GM21717 (cell line): ENCODE measurements around the gene SLC27A1.
"Not testable (repeated sequence)": the region's sequence is repeated elsewhere in the genome, so short reads cannot be mapped to it uniquely, and the experiment has no call there.

Experiments
- ATAC-seq: cut with Tn5 transposase; IDR thresholded peaks from one replicate; pipeline ENCODE4 v1.9.1; 2021; ENCODE audit warnings: mild to moderate bottlenecking, moderate library complexity; ENCODE audit not compliant: unreplicated experiment

Gene SLC27A1

DNA sequence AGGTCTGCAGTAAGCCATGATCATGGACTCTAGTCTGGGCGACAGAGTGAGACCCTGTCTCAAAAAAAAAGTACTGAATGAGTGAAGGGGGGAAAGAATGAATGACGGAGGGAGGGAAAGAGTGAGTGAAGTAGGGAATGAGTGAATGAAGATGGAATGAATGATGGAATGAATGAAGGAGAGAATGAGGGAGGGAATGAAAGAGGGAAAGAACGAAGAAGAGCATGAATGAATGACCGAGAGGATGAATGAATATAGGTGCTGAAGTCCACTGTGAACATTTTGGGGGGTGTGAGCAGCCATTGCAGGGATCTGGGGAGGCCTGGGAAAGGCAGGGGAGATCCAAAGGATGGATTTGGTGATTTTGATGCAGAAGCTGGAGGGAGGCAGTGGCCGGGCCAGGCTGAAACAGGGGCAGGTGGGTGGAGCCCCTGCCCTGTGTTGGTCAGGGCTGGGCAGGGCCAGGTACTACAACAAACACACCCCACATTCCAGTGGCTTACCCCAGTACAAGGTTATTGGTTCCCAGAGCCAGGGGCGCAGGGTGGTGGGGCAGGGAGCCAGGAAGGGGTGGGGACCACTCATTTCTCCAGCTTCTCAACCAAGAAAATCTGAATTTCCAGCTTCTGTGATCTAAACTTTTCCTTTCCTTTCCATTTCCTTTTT lies 14.3 kb downstream of the SLC27A1 start:
- ATAC-seq = no peak

- no peak for ATAC-seq
Observed at GRCh38 chr19:17486545-17487240, 16.4 kb downstream of the SLC27A1 start.

DNA sequence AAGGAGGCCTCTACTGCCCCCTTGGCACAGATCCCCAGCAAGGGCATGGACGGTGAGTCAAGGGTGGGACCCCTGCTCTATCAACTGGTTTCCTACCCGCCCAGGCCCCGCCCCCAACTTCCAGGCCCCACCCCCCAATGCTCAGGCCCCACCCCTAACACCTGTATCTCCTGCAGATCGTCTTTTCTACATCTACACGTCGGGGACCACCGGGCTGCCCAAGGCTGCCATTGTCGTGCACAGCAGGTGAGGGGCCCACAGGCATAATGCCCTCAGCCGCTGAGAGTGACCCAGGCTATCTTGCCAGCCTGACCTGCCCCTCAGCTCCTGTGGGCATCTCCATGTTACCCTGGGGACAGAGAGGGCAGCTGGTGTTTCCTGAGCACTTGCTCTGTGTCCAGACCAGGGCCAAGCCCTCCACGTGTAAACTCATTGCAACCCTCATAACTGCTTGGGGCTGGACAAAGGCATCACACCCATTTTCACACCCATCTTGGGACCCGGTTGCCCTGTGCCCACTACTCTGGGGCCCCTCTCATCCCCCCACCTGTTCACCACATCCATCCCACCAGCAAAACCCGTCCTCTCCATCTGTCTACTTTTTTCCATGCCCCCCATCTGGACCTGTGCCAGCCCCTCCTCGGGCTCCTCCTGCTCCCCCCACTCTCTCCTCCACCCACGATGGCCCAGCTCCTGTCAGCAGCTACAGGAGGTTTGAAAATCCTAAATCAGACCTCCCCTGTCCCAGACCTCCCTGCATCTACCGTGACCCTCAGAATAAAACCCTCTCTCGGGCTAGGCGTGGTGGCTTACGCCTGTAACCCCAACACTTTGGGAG lies 17.2 kb downstream of the SLC27A1 start:
- ATAC-seq = no peak

DNA sequence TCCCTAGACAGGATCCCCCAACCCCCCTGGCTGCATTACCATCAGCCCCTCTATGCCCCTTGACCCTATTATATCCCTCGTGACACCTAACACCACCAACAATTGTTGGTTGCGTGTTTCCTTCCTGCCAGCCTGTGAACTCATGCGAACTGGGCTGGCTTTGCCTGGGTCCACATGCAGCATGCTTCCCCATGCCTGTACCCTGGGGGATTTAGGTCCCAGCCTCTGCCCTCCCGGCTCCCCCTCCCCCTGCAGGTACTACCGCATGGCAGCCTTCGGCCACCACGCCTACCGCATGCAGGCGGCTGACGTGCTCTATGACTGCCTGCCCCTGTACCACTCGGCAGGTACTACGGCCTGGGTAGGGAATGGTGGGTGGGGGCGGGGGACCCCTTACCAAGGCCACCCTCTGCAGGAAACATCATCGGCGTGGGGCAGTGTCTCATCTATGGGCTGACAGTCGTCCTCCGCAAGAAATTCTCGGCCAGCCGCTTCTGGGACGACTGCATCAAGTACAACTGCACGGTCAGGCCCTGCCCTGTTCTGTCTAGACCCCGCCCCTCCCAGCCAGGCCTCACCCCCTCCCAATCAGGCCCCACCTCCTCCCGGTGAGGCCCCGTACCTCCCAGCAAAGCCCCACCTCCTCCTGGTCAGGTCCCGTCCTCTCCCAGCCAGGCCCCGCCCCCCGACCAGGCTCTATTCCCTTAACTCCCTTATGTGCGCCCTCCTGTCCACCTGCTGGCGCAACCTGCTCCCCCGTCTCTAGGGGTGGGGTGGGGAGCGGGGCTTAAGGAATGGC lies 18.5 kb downstream of the SLC27A1 start:
- ATAC-seq = no peak

DNA sequence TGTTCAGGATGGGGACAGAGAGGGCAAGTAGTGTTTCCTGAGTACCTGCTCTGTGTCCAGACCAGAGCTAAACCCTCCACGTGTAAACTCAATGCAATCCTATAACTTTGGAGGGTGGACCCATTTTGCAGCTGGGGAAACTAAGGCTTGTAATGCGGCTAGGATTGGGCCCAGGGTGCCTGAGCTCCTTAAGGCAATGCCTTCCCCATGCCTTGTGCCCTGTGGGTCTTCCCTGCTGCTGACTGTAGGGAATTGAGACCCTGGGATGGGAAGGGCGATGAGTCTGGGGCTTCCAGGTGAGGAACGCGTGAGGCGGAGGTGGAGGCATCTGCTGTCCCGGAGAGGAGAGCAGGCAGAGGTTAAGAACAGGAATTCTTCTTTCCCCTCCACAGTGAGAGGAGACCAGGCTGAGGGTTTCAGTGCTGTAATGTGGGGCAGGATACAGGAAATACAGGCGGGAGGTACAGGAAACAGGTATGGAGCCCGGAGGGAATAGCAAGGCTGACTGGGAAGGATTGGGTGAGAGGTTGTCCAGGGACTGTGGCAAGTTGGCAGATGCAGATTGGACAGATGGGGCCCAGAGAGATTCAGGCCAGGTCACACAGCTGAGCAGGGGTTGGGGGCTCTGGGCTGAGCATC lies 19.2 kb downstream of the SLC27A1 start:
- ATAC-seq = no peak

DNA sequence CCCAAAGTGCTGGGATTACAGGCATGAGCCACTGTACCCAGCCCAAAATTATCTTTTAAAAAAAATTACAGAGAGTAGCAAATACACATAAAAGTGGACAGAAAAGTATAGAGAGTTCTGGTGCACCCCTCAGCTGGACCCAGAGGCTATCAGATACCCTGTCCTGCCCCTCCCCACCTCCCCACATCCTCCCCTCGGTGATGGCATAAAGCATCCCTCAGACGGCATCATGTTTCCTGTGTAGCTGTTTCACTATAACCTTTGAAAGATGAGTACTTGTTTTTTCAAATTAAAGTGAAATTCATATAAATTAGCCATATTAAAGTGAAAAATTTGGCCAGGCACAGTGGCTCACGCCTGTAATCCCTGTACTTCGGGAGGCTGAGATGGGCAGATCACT lies 20.1 kb downstream of the SLC27A1 start:
- ATAC-seq = no peak

DNA sequence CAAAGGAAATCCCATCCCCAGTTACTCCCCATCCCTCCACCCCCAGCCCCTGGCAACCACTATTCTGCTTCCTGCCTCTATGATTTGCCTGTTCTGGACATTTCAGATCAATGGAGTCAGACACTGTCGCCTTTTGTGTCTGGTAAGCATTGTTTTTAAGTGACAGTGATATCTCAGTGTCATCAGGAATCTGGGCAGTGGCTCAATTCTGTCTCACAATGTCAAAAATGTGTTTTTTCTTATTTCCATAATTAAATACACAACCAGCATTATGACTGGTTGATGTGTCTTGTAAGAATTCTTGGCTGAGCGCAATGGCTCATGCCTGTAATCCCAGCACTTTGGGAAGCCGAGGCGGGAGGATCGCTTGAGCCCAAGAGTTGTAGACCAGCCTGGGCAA lies 21.0 kb downstream of the SLC27A1 start:
- ATAC-seq = no peak

DNA sequence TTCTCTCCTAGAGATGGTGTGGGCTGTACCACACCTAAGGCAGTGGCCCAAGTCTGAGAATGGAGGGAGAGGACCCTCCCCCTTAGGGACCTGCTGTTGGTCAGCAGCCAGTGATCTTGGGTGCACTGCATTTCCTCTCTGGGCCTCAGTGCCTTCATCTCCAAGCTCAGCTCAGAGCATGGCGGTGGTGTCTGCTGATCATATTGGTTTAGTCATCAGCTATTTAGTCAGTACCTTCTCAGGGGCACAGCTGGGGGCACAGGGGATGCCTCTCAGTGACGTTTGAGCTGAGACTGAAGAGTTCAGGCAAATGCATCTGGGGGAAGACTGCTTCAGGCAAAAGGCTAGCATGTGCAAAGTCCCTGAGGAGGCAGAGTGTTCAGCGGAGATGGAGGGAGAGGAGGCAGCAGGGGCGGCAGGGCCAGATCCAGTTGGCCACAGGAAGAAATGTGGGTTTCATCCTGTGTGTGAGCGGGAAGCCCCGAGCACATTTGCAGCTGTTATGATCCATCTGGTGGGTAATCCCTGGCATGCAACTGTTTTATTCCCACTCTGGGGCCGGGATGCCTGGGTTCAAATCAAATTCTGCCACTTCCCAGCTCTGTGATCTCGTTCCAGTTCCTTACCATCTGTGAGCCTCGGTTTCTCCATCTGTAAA lies 25.4 kb downstream of the SLC27A1 start:
- ATAC-seq = no peak

- no peak for ATAC-seq
Observed at GRCh38 chr19:17496337-17496997, 26.1 kb downstream of the SLC27A1 start.

GRCh38 chr19:17497149-17497798 lies 26.9 kb downstream of the SLC27A1 start:
- no peak for ATAC-seq

DNA sequence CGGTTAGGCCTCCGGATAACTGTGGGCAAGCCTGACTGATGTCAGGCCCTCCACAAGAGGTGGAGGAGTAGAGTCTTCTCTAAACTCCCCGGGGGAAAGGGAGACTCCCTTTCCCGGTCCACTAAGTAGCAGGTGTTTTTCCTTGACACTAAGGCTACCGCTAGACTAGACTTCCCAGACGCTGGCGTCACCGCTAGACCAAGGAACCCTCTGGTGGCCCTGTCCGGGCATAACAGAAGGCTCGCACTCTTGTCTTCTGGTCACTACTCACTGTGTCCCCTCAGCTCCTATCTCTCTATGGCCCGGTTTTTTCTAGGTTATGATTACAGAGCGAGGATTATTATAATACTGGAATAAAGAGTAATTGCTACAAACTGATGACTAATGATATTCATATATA lies 28.7 kb downstream of the SLC27A1 start:
- ATAC-seq = not testable (repeated sequence)

DNA sequence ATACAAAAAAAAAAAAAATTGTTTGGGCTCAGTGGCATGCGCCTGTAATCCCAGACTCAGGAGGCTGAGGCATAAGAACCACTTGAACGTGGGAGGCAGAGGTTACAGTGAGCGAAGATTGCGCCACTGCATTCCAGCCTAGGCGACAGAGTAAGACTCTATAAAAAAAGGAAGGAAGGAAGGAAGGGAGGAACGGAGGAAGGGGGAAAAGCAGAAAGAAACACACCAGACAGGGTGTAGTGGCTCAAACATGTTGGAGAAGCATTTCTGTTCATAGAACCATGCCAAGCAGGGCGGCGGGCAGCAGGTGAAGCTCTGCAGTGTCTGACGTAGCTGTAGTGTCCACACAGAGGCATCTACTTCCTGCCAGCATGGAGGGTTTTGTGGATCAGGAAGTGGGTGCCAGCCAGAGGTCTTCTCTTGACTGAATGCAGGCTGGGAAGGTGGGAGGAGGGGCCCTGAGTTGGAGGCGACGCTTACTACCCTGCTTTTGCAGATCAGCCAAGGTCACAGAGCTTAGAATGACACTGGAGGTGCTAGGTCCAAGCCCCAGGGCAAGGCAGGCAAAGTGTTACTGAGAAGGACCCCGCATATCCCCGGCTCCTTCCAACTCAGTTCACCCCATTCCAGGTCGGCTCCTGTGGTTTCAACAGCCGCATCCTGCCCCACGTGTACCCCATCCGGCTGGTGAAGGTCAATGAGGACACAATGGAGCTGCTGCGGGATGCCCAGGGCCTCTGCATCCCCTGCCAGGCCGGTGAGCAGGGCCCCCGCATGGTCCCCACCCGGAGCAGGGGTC lies 29.5 kb downstream of the SLC27A1 start:
- no peak for ATAC-seq

DNA sequence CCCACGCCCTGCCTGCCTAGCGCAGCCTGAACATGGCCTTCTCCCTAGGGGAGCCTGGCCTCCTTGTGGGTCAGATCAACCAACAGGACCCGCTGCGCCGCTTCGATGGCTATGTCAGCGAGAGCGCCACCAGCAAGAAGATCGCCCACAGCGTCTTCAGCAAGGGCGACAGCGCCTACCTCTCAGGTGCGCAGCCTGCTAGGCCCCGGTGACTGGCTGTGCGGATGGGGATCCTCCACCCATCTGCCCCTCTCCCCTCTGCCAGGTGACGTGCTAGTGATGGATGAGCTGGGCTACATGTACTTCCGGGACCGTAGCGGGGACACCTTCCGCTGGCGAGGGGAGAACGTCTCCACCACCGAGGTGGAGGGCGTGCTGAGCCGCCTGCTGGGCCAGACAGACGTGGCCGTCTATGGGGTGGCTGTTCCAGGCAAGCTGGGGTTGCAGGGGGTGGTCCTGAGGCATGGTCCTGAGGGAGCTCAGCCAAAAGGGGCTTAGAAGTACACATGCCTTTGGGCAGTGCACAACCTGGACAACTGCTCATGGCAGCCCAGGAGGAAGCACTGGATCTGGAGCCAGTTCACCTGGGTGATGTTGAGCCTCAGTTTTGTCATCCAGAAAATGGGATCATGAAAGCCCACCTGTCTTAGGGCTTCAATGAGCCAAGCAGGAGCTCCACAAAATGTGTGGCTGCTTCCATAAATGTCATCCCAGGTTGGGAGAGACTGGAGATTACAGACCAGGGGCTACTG lies 30.3 kb downstream of the SLC27A1 start:
- no peak for ATAC-seq

DNA sequence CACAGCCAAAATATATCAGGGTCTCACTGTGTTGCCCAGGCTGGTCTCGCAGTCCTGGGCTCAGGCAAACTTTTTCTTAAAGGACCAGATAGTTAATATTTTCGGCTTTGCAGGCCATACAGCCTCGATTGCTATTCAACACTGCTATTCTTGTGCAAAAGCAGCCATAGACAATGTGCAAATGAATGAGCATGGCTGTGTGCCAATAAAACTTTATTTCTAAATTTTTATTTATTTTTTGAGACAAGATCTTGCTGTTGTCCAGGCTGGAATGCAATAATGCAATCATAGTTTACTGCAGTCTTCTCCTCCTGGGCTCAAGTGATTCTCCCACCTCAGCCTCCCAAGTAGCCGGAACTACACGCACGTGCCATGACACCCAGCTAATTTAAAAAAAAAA lies 32.9 kb downstream of the SLC27A1 start:
- no peak for ATAC-seq

GRCh38 chr19:17504030-17504429 lies 33.7 kb downstream of the SLC27A1 start:
- ATAC-seq = no peak

GRCh38 chr19:17504456-17504855 lies 34.1 kb downstream of the SLC27A1 start:
- ATAC-seq = no peak

GRCh38 chr19:17505223-17505622 lies 34.9 kb downstream of the SLC27A1 start:
- ATAC-seq = no peak
